Measurements from ENCODE around the gene GPR37.

Gene GPR37

GRCh38 chr7:124724507-124725192 is 40.9 kb downstream of the GPR37 start:
- H3K27ac ChIP-seq = no peak overlapping the region
- TF ChIP-seq, protein P1, sequence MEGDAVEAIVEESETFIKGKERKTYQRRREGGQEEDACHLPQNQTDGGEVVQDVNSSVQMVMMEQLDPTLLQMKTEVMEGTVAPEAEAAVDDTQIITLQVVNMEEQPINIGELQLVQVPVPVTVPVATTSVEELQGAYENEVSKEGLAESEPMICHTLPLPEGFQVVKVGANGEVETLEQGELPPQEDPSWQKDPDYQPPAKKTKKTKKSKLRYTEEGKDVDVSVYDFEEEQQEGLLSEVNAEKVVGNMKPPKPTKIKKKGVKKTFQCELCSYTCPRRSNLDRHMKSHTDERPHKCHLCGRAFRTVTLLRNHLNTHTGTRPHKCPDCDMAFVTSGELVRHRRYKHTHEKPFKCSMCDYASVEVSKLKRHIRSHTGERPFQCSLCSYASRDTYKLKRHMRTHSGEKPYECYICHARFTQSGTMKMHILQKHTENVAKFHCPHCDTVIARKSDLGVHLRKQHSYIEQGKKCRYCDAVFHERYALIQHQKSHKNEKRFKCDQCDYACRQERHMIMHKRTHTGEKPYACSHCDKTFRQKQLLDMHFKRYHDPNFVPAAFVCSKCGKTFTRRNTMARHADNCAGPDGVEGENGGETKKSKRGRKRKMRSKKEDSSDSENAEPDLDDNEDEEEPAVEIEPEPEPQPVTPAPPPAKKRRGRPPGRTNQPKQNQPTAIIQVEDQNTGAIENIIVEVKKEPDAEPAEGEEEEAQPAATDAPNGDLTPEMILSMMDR (conservative IDR thresholded peaks at IDR 0.05) = no peak

- no peak overlapping the region for H3K27ac ChIP-seq
- TF ChIP-seq, protein P1 (conservative IDR thresholded peaks at IDR 0.05) = no peak
Measured at GRCh38 chr7:124724079-124724478, 41.5 kb downstream of the GPR37 start.

GRCh38 chr7:124723012-124723411 is 42.6 kb downstream of the GPR37 start:
- TF ChIP-seq, protein P1 (conservative IDR thresholded peaks at IDR 0.05) = no peak
- no peak overlapping the region for H3K27ac ChIP-seq

DNA sequence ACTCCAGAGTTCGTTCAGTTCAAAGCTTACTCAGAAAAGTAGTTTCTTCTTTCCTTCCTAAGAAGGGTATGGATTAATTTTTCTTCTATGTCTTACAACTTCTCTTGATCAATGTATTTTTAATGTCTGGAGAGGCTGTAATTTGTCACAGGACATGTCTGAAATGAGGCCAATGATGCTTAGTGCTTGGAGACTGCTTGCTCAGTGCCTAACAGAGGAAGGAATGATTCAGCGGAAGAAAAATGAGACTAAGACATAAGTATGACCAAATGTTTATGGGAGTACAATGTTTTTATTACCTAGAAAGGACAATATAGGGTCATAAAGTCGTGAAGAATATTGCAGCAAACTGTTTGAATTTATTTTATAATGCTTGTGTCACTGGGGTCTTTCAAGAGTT is 43.3 kb downstream of the GPR37 start:
- no peak overlapping the region for H3K27ac ChIP-seq
- TF ChIP-seq, protein P1 (conservative IDR thresholded peaks at IDR 0.05) = no peak

- TF ChIP-seq, protein P1 (conservative IDR thresholded peaks at IDR 0.05) = no peak
- no peak overlapping the region for H3K27ac ChIP-seq
Measured at GRCh38 chr7:124720195-124720594, 45.4 kb downstream of the GPR37 start.

DNA sequence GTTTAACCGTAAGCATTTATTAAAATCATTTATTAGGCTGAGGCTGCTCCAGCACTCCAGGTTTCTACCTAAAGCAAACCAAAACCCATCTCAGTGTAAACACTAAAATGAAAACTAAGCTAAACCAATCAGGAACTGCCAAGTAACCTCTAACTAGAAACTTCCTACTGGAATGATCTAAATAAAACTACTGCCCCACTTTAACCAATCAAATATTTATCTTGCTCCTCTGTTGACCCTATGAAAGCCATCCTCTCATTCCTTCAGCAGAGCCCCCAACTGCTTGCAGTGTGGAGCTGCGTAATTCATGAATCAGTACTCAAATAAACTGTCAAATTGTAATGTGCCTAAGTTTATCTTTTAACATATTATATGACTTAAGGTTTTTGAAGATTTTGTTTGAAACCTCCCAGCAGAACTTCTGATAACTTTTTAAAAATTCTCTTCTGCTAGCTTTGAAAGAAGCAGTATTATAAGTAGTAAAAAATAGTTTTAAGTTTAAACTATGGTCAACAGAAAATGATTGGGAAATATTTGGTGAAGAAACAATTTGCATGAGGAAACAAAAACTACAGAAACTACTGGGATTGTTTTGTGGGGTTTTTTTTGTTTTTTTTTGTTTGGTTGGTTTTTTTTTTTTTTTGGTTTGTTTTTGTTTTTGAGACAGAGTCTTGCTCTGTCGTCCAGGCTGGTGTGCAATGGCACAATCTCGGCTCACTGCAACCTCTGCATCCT is 47.4 kb downstream of the GPR37 start:
- TF ChIP-seq, protein P1 (conservative IDR thresholded peaks at IDR 0.05) = no peak
- no peak overlapping the region for H3K27ac ChIP-seq

- TF ChIP-seq, protein P1 (conservative IDR thresholded peaks at IDR 0.05) = no peak
- H3K27ac ChIP-seq = no peak overlapping the region
Measured at GRCh38 chr7:124716894-124717293, 48.7 kb downstream of the GPR37 start.
